Mononuclear cell (primary cell): ENCODE data around the gene NDST4. TPM values are rescaled to one million over a fixed set of nuclear protein-coding genes. Genes with fewer than 3 reads are reported as not detected.

Experiments used
- H3K27me3 ChIP-seq: 2 replicates; pipeline ENCODE4 v1.6.0; 2011; ENCODE audit warnings: low read length, control low read depth; ENCODE audit not compliant: insufficient read depth
- H3K4me1 ChIP-seq: 2 replicates; pipeline ENCODE4 v1.5.1; 2011; ENCODE audit warnings: mild to moderate bottlenecking, low read length, control low read depth; ENCODE audit not compliant: insufficient read depth
- H3K4me3 ChIP-seq: 2 replicates; pipeline ENCODE4 v1.5.1; 2011; ENCODE audit warnings: mild to moderate bottlenecking, low read length, moderate library complexity
- H3K9me3 ChIP-seq: 2 replicates; pipeline ENCODE4 v1.5.1; 2011; ENCODE audit warnings: low read depth, mild to moderate bottlenecking, control low read depth, low read length
- total RNA-seq: library from RNA; depleted of rRNA; stranded (reverse); fragments of >200 nt; gene quantifications from one replicate; pipeline ENCODE4 v1.2.3, GENCODE V29; 2012

Gene NDST4
- total RNA-seq, 1 donor = not detected

DNA sequence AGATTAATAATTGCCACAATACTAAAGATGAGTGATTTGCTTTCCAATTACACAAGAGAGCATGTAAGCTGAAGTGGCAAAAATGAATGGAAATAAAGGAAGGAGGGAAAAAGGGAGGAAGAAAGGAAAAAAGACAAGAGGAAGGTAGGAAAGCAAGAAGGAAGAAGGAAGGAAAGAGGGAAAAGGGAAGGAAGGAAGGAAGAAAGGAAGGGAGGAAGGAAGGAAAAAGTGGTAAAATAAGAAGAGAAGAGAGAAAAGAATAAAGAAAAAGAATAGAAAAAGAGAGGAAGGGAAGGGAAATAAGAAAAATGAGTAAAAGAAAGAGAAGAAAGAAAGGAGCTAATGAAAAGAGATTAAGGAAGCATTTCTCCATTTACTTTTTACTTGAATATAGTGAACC is 4.6 kb downstream of the NDST4 start:
- Histone ChIP-seq H3K27me3 (no peaks in the 10 kb centered on the region), H3K9me3 (no peaks in the 10 kb centered on the region), H3K4me3 (no peak overlapping the region), H3K4me1 (no peaks in the 10 kb centered on the region)

DNA sequence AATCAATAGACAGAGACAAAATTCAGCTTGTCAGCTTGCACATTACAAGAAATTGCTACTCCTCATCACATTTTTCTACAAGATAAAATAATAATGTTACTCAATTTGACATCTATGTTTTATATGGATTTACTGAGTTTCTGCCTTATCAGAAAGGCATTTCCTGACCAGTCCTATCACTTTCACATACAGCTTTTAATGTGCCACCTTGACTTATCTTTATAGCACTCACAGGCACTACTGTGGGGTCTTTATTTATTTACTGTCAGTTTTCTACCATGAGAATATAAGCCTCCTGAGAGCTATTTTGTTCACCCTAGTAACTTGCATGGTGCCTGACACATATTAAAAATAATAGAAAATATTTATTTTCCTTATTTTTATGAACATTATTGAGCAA is 6.0 kb downstream of the NDST4 start:
- H3K9me3 ChIP-seq = no peaks in the 10 kb centered on the region
- H3K27me3 ChIP-seq = no peaks in the 10 kb centered on the region
- no peaks in the 10 kb centered on the region for H3K4me1 ChIP-seq
- no peak overlapping the region for H3K4me3 ChIP-seq

DNA sequence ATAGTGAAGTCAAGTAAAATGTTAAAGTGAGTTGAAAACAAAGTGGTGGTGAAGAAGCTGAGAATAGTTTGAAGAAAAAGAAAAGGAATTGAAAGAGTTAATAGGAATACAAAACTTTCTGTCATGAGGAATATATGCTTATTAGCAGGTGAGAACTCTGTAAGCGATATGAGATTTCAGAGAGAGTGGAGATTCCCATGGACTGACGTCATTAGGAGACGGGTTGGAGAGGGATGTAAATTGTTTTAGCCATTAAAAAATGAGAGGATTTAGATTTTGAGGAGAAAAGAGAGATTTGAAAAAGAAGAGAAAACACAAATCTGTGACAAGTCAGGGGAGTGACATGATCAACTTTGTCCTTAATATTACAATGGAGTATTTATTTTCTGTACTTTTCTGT is 11.7 kb downstream of the NDST4 start:
- no peaks in the 10 kb centered on the region for H3K9me3 ChIP-seq
- no peaks in the 10 kb centered on the region for H3K27me3 ChIP-seq
- no peak overlapping the region for H3K4me3 ChIP-seq
- H3K4me1 ChIP-seq = no peaks in the 10 kb centered on the region

DNA sequence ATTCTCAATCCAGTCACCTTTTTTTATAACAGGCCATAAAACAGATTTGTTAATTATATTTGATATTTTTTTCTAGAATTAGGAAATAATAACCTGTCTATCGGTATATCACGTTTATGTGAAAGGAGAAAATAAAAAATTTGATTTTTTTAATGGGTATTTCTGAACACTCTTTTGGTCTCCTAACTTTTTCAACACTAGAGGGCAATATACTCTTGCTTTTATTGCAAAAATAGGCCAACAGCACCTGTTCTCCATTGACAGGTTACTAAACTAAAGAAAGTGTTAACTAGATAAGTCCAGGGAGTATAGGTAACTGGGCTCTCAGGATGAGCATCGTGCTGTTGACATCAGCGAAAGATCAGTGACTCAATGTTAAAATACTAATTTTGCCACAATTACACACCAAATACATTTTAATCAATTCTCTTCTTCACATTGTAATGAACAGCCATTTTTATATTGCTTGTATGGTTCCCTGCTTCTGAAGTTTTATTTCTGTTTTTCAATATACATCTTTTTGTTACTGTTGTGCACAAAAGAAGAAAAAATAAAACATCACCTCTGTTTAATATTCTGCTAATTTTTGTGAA is 22.8 kb downstream of the NDST4 start:
- H3K27me3 ChIP-seq = no peaks in the 10 kb centered on the region
- no peaks in the 10 kb centered on the region for H3K9me3 ChIP-seq
- no peaks in the 10 kb centered on the region for H3K4me1 ChIP-seq
- no peak overlapping the region for H3K4me3 ChIP-seq

DNA sequence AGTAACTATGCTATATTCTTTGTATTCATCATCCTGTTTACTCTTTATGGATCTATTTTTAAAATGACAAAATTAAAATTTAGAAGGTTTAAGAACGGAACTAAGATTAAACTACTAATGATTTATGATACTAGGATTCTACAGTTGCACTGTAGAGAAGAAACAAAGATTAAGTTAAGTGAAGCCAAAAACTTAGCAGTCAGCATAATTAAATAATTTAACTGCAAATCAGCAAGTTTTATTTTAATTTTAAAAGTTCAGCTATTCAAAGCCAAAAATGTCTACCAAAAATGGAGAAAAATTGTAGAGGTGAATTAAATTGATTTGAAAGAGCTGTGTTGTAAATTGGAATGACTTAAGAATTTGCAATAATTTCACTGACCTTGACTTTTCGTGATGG is 30.8 kb downstream of the NDST4 start:
- Histone ChIP-seq H3K27me3 (no peaks in the 10 kb centered on the region), H3K9me3 (no peaks in the 10 kb centered on the region), H3K4me1 (no peaks in the 10 kb centered on the region), H3K4me3 (no peak overlapping the region)

DNA sequence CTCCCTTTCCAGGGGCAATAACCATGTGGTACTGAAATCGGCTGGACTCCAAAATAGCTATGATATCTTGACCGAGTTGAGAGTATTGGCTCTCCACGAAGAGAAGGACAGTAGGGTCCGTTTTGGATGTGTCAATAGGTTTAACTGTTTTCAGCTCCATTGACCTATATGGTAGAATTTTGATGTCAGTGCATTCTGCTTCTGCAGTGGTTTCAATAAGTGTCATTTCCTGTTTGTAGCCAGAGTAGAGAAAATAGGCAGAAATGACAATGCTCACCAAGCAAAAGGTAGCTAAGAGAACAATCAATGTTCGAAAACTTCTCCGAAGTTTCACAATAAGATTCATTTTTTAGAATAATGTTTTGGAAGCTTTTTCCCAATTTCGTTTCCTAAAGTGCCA is 36.7 kb downstream of the NDST4 start:
- H3K27me3 ChIP-seq = no peaks in the 10 kb centered on the region
- H3K9me3 ChIP-seq = no peaks in the 10 kb centered on the region
- no peak overlapping the region for H3K4me3 ChIP-seq
- no peaks in the 10 kb centered on the region for H3K4me1 ChIP-seq

DNA sequence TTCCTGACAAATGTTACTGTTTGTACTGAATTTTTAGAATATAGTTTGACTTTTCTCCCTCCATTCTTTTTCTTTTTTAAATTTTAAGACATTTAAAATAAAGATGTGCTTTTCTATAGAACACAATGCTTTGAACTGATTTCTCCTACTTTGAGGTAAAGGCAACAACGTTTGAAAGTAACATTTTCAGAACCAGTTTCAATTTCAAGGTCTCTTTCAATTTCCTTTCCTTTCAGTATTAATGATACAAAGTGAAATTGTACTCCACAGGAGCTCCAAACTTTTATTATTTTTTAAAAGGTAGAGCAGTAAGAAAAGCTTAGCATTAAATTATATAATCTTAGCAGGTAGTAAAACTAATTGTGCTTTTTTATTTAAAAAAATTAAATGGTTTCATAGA is 54.9 kb downstream of the NDST4 start:
- H3K9me3 ChIP-seq = no peaks in the 10 kb centered on the region

DNA sequence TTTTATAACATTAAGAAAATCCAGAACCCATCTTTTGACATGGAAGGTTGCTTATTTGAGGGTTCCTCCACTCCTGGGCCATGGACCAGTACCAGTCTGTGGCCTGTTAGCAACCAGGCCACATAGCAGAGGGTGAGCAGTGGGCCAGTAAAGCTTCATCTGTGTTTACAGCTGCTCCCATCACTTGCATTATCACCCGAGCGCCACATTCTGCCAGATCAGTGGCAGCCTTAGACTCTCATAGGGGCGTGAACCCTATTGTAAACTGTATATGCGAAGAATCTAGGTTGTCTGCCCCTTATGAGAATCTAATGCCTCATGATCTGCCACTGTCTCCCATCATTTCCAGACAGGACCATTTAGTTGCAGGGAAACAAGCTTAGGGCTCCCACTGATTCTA is 58.6 kb downstream of the NDST4 start:
- H3K27me3 ChIP-seq = no peaks in the 10 kb centered on the region
- no peak overlapping the region for H3K4me3 ChIP-seq
- H3K4me1 ChIP-seq = no peaks in the 10 kb centered on the region
- H3K9me3 ChIP-seq = no peaks in the 10 kb centered on the region

More for the DNA sequence above, 54.9 kb downstream of the NDST4 start:
- Histone ChIP-seq H3K27me3 (no peaks in the 10 kb centered on the region), H3K4me3 (no peak overlapping the region), H3K4me1 (no peaks in the 10 kb centered on the region)

DNA sequence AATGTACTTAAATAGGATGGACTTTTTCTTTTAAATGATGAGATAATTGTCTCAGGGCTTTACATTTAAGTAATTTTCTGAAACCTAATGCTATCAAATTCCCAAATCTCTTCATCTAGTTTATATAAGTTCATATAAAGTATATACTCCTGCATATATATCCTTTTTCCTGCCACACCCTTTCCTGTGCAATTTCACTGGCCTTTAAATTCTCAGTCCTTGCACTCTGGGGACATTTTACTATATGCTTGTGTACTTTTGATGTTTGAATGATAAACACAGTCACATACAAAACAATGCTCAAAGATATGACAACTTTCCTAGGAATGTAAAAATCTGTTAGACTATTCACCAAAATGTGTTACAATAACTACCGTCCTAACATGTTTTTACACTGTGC is 60.1 kb downstream of the NDST4 start:
- no peaks in the 10 kb centered on the region for H3K27me3 ChIP-seq
- H3K4me1 ChIP-seq = no peaks in the 10 kb centered on the region
- H3K9me3 ChIP-seq = no peaks in the 10 kb centered on the region
- H3K4me3 ChIP-seq = no peak overlapping the region

DNA sequence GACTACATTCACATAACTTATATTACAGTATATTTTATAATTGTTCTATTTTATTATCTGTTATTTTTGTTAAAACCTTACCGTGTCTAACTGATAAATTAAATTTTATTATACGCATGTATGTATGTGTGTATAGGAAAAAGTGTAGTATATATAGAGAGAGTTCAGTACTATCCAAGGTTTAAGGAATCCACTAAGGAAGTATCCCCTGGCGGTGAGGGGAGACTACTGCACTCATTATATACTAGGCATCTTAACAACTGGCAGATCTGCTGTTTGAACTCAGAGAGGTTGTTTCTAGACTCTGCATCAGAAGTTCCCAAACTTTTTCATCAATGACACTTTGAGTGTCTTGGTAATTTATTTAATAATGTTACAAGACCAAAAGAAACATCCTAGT is 70.9 kb downstream of the NDST4 start:
- no peaks in the 10 kb centered on the region for H3K4me1 ChIP-seq
- H3K9me3 ChIP-seq = no peaks in the 10 kb centered on the region

DNA sequence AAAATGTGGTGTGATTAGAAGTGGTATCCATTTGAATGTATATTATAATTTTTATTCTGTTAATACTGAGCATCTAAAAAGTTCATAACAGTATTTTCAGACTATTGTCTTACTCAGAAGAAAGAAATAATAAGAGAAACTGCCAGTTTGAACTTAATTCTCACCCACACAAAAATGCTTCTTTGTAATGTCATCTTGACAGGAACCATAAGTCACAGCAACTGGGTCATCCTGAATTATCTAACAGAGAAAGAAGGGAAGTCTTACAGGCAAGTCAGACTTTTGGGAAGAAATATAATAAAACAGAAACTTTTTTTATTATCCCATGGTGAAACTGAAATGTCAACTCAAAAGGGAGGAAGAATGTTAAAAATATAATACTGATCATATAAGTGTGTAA is 83.1 kb downstream of the NDST4 start:
- Histone ChIP-seq H3K27me3 (no peaks in the 10 kb centered on the region), H3K4me3 (no peak overlapping the region), H3K4me1 (no peaks in the 10 kb centered on the region), H3K9me3 (no peaks in the 10 kb centered on the region)

More for the DNA sequence above, 70.9 kb downstream of the NDST4 start:
- Histone ChIP-seq H3K27me3 (no peaks in the 10 kb centered on the region), H3K4me3 (no peak overlapping the region)

DNA sequence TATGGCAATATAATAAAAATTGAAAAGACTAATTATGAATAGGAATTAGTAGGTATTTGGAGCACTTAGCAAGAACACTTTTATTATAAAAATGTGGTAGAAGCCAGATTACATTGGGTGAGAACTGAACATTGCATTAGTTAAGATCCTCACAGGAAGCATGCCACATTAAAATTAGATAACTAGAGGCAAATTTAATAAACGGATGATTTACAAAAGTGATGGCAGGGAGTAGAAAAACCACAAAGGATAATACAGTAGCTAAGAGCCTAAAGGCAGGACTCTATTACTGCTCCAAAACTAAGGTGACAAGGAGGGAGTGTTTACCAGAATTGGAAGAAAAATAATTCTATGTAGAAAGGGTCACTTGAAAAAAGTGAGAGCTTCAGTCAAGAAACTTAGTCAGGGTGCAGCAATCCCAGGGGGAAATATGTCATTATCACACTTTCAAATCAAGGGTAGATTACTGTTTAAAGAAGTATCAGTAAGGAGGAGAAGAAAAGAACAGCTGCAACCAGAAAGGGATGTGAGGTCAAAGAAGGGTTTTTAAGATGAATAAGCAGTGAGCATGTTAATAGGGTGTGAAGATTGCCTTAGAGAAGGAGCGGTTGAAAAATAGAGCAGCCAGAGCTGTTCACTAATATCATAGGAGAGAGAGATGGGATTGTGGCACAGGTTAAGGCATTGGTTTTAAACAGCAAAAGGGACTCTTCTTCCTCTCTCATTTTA is 84.6 kb downstream of the NDST4 start:
- no peaks in the 10 kb centered on the region for H3K27me3 ChIP-seq
- H3K4me3 ChIP-seq = no peak overlapping the region
- no peaks in the 10 kb centered on the region for H3K9me3 ChIP-seq
- H3K4me1 ChIP-seq = no peaks in the 10 kb centered on the region

DNA sequence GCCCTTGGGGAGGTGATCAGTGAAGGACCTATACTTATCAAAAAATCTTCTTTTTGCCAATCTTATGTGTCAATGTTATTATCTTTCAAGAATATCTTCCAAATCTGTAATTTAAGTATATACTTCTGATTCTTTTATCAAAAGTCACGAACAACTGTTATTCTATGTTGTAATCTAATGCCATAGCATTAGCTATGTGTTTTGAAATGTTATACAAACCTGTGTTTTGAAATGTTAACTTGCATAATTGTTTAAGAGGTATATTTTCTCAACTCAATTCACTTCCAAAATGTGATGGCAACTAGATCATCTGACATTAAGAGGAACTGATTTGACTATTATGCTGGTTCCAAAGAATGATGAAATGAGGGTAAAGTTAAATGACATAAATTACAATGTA is 113.5 kb downstream of the NDST4 start:
- H3K9me3 ChIP-seq = no peaks in the 10 kb centered on the region
- no peaks in the 10 kb centered on the region for H3K4me1 ChIP-seq
- H3K27me3 ChIP-seq = no peaks in the 10 kb centered on the region
- no peak overlapping the region for H3K4me3 ChIP-seq

DNA sequence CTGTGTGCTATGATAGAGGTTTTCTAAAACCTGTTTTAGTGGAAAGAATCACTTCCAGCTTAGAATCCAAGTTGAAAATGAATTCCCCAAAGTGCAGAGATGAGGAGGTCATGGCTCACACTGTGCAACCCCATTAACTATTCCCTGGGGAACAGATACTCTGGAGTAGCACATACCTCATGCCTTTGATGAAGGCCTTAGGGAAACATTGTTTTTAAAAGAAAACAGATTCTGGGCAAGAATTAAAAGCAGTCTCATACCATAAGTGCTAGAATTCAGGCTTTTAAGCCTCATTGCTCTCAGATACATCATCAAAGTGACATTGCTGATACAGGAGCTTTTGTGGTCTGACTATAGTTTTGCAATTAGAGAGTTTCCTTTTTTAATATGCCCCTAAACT is 115.1 kb downstream of the NDST4 start:
- Histone ChIP-seq H3K4me3 (no peak overlapping the region), H3K4me1 (no peaks in the 10 kb centered on the region), H3K9me3 (no peaks in the 10 kb centered on the region), H3K27me3 (no peaks in the 10 kb centered on the region)

DNA sequence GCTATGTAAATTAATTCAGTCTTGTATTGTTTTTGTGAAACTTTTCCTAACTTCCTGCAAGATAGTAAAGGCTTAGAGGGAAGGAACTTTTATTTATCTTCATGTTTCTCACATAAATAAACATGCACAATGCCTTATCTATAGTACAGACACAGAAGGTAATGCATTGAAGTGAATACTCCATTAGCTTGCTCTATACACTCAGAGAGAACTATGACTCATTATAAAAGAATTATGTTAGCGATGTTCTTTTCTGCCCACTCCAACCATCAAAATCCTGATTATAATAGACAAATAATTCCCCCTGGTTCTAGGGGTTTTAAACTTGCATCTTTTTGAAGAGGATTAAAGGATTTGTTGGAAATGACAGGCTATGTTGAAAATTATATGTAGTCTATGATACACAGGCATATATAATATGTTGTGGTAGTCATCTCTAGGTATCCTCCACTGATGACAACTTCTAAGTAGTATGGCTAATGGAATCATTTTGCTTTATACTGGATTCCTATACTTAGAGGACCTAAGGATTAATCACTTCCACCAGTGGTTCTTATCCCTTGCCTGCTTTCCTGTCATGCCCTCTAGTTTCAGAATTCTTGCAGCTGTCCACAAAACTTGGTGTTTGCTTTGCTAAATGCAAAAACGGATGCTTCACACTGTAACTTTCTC is 115.7 kb downstream of the NDST4 start:
- H3K9me3 ChIP-seq = no peaks in the 10 kb centered on the region
- no peaks in the 10 kb centered on the region for H3K27me3 ChIP-seq
- H3K4me1 ChIP-seq = no peaks in the 10 kb centered on the region
- H3K4me3 ChIP-seq = no peak overlapping the region

DNA sequence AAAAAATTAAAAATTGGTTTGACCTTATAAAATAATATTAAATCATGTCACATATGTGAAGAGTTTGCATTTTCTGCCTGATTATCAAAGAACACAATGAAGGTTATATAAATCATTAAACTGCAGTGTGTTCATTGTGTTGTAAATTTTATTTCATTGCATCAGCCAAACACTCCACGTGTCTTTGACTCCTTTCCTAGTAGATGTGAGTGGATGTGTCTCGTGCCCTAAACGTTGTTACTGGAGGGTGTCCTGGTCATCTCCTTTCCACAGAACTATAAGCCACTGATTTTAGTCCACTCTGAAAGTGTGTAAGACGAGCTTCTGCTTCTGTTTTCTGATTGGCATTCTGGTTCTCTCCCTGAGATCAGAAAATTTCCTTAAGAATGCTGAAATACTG is 127.3 kb downstream of the NDST4 start:
- Histone ChIP-seq H3K27me3 (no peaks in the 10 kb centered on the region), H3K4me1 (no peaks in the 10 kb centered on the region), H3K9me3 (no peaks in the 10 kb centered on the region), H3K4me3 (no peak overlapping the region)
